Uterus (tissue), 2 donors: ENCODE results near the gene DCST1.

ENCODE experiments used
- CTCF ChIP-seq, 4 experiments: fragments of 200-600 bp in 2 of 4; fragments of 450-650 bp in 2 of 4; sonication (generic) in 2 of 4; IDR thresholded peaks; one replicate each; pipeline ENCODE4 v1.5.1; 2016 to 2019; ENCODE audit warnings: antibody characterized with exemption in 4 of 4, mild to moderate bottlenecking in 2 of 4, moderate library complexity in 1 of 4
- POLR2A ChIP-seq, 2 donors: fragments of 450-650 bp; IDR thresholded peaks; one replicate each; pipeline ENCODE4 v1.6.1; 2016; ENCODE audit warnings: antibody characterized with exemption in 2 of 2, mild to moderate bottlenecking in 1 of 2, moderate library complexity in 1 of 2

- TF ChIP-seq CTCF (IDR thresholded peaks at IDR 0.05): no peak
- TF ChIP-seq POLR2A (IDR thresholded peaks at IDR 0.05): no peak
These were observed 43.7 kb downstream of the DCST1 start for GRCh38 chr1:155077346-155077745.
